GM21423 (cell line): ENCODE data around the gene RASA3.
"Not testable (repeated sequence)": the region's sequence is repeated elsewhere in the genome, so short reads cannot be mapped to it uniquely, and the experiment has no call there.

Experiments used
- ATAC-seq: cut with Tn5 transposase; IDR thresholded peaks from one replicate; pipeline ENCODE4 v1.9.1; 2021; ENCODE audit warnings: mild to moderate bottlenecking, moderate library complexity; ENCODE audit not compliant: unreplicated experiment

RASA3 gene

GRCh38 chr13:114023716-114024602 lies 108.5 kb downstream of the RASA3 start:
- ATAC-seq = no peak

GRCh38 chr13:114022876-114023275 lies 109.5 kb downstream of the RASA3 start:
- no peak for ATAC-seq

GRCh38 chr13:114022309-114022669 lies 110.1 kb downstream of the RASA3 start:
- ATAC-seq = no peak

- ATAC-seq = no peak
These were observed 110.7 kb downstream of the RASA3 start for GRCh38 chr13:114021464-114022308.

- ATAC-seq = no peak
These were observed 111.5 kb downstream of the RASA3 start for GRCh38 chr13:114020750-114021463.

- ATAC-seq = not testable (repeated sequence)
These were observed 112.3 kb downstream of the RASA3 start for GRCh38 chr13:114020134-114020533.

- no peak for ATAC-seq
These were observed 113.1 kb downstream of the RASA3 start for GRCh38 chr13:114019367-114019766.

- ATAC-seq = no peak
These were observed 113.9 kb downstream of the RASA3 start for GRCh38 chr13:114018461-114019055.

- no peak for ATAC-seq
These were observed 114.5 kb downstream of the RASA3 start for GRCh38 chr13:114017966-114018365.

GRCh38 chr13:114017028-114017630 lies 115.3 kb downstream of the RASA3 start:
- no peak for ATAC-seq

GRCh38 chr13:114016321-114017027 lies 115.9 kb downstream of the RASA3 start:
- no peak for ATAC-seq

- no peak for ATAC-seq
These were observed 116.5 kb downstream of the RASA3 start for GRCh38 chr13:114015969-114016295.

- no peak for ATAC-seq
These were observed 117.1 kb downstream of the RASA3 start for GRCh38 chr13:114015111-114015968.

GRCh38 chr13:114013952-114014629 lies 118.3 kb downstream of the RASA3 start:
- ATAC-seq = no peak

GRCh38 chr13:114013336-114013735 lies 119.1 kb downstream of the RASA3 start:
- no peak for ATAC-seq

- no peak for ATAC-seq
These were observed 119.5 kb downstream of the RASA3 start for GRCh38 chr13:114012921-114013320.

GRCh38 chr13:114012141-114012540 lies 120.3 kb downstream of the RASA3 start:
- ATAC-seq = no peak

- no peak for ATAC-seq
These were observed 121.2 kb downstream of the RASA3 start for GRCh38 chr13:114011226-114011625.
